22Rv1 (cell line): ENCODE data around the gene EHD4.

Experiments used
- ZFX ChIP-seq: fragments of 450-650 bp; IDR thresholded peaks from 2 replicates; pipeline ENCODE4 v1.6.1; 2017; ENCODE audit warnings: antibody characterized with exemption, borderline replicate concordance
- TF ChIP-seq, protein P1 (sequence below): fragments of 450-650 bp; IDR thresholded peaks from 2 replicates; pipeline ENCODE4 v1.5.1; 2017; ENCODE audit warnings: mild to moderate bottlenecking

DNA sequence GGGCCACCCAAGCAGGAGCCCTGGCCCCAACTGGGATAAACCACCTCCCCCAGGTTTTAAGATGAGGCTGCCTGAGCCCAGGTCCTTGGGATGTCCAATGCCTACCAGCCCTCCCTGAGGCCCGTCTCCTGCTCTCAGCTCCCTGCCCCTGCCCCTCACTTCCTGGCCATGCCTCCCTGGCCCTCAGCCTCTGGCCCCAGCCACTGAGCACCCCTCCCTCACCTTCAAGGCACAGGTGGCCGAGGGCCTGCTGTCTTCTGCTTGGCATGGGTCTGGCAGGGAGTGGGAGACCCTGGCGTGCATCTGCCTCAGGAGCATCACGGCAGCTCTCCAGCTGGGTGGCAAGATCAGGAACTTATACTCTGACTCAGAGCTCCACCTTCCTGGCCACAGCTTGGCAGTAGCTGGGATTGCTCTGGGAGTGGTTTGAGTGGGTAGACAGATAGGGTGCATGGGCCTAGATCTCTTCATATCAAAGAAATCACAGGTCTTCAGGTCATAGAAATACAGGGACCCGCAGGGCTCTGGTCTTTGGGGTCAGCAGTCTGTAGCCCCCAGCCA, 48.4 kb upstream of the EHD4 start, which contains the start of gene PLA2G4E:
- TF ChIP-seq, protein P1, sequence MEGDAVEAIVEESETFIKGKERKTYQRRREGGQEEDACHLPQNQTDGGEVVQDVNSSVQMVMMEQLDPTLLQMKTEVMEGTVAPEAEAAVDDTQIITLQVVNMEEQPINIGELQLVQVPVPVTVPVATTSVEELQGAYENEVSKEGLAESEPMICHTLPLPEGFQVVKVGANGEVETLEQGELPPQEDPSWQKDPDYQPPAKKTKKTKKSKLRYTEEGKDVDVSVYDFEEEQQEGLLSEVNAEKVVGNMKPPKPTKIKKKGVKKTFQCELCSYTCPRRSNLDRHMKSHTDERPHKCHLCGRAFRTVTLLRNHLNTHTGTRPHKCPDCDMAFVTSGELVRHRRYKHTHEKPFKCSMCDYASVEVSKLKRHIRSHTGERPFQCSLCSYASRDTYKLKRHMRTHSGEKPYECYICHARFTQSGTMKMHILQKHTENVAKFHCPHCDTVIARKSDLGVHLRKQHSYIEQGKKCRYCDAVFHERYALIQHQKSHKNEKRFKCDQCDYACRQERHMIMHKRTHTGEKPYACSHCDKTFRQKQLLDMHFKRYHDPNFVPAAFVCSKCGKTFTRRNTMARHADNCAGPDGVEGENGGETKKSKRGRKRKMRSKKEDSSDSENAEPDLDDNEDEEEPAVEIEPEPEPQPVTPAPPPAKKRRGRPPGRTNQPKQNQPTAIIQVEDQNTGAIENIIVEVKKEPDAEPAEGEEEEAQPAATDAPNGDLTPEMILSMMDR, result no peak
- no peak for TF ChIP-seq ZFX
